ENCODE data around the gene RPL10. TPM values are rescaled to one million over a fixed set of nuclear protein-coding genes. Genes with fewer than 3 reads are reported as not detected.

Gene RPL10
- total and polyA plus RNA-seq, 11 donors = 1,381 to 5,995 (median 2,140) TPM

DNA sequence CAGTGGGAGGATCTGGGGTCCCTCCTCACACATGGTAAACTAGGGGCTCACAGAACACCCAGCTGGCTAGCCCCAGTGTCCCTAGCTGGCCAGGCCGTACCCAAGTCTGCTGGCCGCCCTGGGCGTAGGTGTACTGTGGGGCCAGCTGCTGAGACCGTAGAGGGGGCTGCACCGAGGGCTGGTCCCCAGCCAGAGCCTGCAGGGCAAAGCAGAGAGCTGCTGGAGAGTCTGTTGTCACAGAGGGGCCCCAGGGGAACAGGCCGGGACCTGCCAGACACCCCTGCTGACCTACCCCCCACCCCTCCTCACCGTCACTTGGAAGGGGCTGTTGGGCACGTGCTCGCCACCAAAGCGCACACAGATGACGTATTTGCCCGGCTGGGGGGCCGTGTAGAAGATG lies 43.7 kb upstream of the RPL10 start:
- intact Hi-C loops (cut with DNase I) = no loop called here
- TF ChIP-seq, protein P1, sequence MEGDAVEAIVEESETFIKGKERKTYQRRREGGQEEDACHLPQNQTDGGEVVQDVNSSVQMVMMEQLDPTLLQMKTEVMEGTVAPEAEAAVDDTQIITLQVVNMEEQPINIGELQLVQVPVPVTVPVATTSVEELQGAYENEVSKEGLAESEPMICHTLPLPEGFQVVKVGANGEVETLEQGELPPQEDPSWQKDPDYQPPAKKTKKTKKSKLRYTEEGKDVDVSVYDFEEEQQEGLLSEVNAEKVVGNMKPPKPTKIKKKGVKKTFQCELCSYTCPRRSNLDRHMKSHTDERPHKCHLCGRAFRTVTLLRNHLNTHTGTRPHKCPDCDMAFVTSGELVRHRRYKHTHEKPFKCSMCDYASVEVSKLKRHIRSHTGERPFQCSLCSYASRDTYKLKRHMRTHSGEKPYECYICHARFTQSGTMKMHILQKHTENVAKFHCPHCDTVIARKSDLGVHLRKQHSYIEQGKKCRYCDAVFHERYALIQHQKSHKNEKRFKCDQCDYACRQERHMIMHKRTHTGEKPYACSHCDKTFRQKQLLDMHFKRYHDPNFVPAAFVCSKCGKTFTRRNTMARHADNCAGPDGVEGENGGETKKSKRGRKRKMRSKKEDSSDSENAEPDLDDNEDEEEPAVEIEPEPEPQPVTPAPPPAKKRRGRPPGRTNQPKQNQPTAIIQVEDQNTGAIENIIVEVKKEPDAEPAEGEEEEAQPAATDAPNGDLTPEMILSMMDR (IDR thresholded peaks at IDR 0.05) = no peak
- TF ChIP-seq POLR2A (IDR thresholded peaks at IDR 0.05) = no peak
- Histone ChIP-seq H3K27ac (peak overlapping the region in 2 of 12 donors; percentile 5 to 76), H3K27me3 (no peaks in the 10 kb centered on the region), H3K4me1 (peaks cover 0 to 12% (median 0%) of the 10 kb centered on the region in 12 donors), H3K9me3 (no peaks in the 10 kb centered on the region), H3K4me3 (no peak overlapping the region), H3K36me3 (peaks cover 0 to 100% (median 97%) of the 10 kb centered on the region in 9 donors)
- no peak for ATAC-seq
- 69 to 82% (median 72%) methylated on average over 10 to 13 of the region's 13 CpGs for WGBS, 4 donors
- no peak for DNase-seq

DNA sequence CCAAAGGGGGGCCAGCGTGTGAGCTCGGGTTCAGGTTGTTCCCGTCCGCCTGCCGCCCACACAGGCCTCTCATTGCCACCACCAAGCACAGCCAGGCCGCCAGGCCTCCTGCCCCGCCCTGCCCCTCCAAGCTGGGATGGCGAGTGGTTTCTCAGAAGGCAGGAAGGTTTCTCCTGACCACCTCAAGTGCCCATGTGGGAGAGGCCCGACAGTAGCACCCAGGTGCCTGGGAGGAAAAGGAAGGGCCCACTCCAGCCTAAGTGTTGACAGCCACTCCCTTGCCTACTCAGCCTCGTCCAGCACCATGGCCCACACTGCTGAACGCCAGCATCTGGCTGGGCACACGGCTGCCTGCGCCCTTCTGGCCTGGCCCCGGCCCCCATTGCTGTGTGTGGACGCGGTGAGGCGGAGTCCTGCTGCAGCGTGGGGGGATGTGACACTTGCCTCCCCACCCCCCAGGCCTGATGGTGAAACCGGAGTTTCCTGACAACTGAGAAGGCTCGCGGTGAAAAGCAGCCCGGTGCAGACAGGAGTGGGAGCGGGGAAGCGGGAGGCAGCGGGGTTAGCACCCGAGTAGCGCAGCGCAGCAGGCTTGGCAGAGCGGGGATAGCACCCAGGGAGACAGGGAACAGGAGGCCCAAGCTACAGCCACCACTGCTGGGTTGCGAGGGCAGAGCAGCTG lies 42.9 kb upstream of the RPL10 start:
- ATAC-seq (peak in 2 of 4 donors; percentile 1 to 4), DNase-seq (no peak)
- Histone ChIP-seq H3K27me3 (no peaks in the 10 kb centered on the region), H3K27ac (peak overlapping the region in 2 of 12 donors; percentile 22 to 76), H3K9me3 (no peaks in the 10 kb centered on the region), H3K4me3 (no peak overlapping the region), H3K4me1 (peaks cover 0 to 11% (median 2%) of the 10 kb centered on the region in 12 donors), H3K36me3 (peaks cover 0 to 100% (median 97%) of the 10 kb centered on the region in 9 donors)
- no peak for TF ChIP-seq POLR2A (IDR thresholded peaks at IDR 0.05)
- TF ChIP-seq, protein P1 (IDR thresholded peaks at IDR 0.05) = no peak
- 66 to 78% (median 73%) methylated on average over 30 of the region's 30 CpGs for WGBS, 4 donors
- intact Hi-C loops (cut with DNase I) = no loop called here

DNA sequence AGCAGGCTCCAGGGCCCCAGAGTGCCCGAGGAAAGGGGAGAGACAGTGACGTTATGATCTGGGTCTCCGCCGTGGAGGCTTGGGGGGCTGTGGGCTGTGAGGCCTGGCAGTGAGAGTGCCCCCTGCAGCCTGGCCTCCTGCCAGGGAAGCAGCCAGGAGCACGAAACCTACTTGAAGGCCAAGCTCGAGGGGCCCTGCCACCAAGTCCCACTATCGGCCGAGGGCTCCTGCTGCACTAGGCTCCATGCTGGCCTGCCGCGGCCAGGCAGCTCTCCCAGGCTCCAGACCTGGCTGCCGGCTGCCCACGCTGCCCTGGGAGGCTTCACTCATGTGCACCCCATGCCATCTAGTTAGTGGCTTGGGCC lies 42.4 kb upstream of the RPL10 start:
- H3K4me1 ChIP-seq = peaks cover 0 to 12% (median 0%) of the 10 kb centered on the region in 12 donors
- no peaks in the 10 kb centered on the region for H3K27me3 ChIP-seq
- peaks cover 0 to 100% (median 97%) of the 10 kb centered on the region in 9 donors for H3K36me3 ChIP-seq
- no peaks in the 10 kb centered on the region for H3K9me3 ChIP-seq
- no peak for TF ChIP-seq POLR2A (IDR thresholded peaks at IDR 0.05)
- TF ChIP-seq, protein P1 (IDR thresholded peaks at IDR 0.05) = peak in 1 of 12 donors; percentile 3
- intact Hi-C loops (cut with DNase I) = no loop called here
- peak overlapping the region in 2 of 12 donors; percentile 22 to 76 for H3K27ac ChIP-seq
- ATAC-seq (peak in 1 of 4 donors; percentile 2), DNase-seq (no peak)
- no peak overlapping the region for H3K4me3 ChIP-seq
- WGBS, 4 donors = 39 to 61% (median 48%) methylated on average over 4 to 12 of the region's 12 CpGs

DNA sequence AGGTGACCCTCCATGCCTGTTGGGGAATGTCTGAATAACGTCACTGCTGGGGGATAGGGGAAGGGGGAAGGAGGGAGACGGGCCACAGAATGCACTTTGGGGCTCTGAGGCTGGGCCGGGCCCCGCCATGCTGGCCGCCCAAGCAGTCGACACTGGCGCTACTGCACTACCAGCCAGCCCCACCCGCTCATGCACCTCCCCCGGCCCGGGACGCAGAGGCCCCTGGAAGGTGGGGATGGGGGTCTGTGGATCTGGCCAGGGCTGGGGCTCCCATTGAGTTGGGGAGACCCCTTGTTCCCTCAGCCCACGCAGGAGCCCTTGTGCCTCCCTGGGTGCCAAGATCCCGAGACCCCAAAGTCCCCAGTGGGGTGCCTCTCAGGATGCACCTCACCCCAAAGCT lies 41.6 kb upstream of the RPL10 start:
- H3K9me3 ChIP-seq = no peaks in the 10 kb centered on the region
- peak overlapping the region in 1 of 12 donors; percentile 76 for H3K27ac ChIP-seq
- no peak overlapping the region for H3K4me3 ChIP-seq
- H3K27me3 ChIP-seq = no peaks in the 10 kb centered on the region
- WGBS, 4 donors = 59 to 88% (median 76%) methylated on average over 2 to 13 of the region's 13 CpGs
- H3K4me1 ChIP-seq = peaks cover 0 to 17% (median 0%) of the 10 kb centered on the region in 12 donors
- DNase-seq (peak in 1 of 5 donors; percentile 26), ATAC-seq (no peak)
- H3K36me3 ChIP-seq = peaks cover 0 to 99% (median 94%) of the 10 kb centered on the region in 9 donors
- intact Hi-C loops (cut with DNase I) = no loop called here
- TF ChIP-seq, protein P1 (IDR thresholded peaks at IDR 0.05) = no peak
- no peak for TF ChIP-seq POLR2A (IDR thresholded peaks at IDR 0.05)

All from heart left ventricle (tissue), 16 donors.